Measurements from ENCODE around the gene DSCAML1. TPM values are rescaled to one million over a fixed set of nuclear protein-coding genes. Genes with fewer than 3 reads are reported as not detected.

DSCAML1 gene
- total RNA-seq, 2 experiments from 2014 or later, result not detected

DNA sequence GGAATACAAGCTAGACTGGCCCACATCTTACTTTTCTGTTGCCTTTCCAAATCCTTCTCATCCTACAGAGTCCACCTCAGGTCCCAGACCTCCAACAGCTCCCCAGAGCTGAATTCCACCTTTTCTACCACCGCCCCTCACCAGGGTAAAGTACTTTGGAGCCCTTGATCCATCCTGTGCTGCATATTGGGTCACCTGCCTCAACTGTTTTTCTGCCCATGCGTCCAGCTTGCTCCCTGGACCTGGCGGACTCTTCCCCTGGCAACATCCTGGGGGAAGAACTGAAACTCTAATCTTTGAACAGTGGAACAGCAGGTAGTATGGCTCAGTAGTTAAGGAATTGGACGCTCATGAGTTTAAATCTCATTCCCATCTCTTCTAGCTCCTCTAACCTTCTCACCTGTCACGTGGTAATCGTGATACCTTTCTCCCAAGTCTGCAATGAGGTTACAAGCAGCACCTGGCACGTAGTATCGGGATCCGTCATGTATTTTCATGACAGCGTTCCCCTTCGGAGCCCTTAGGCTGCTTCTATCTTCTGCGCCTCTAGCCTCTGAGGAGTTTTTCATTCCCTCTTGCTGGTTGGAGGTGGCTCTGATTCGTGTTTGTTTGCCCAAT, 371.2 kb downstream of the DSCAML1 start:
- Histone ChIP-seq H3K4me3 (ENCODE audit: low read depth, low read length, poor library complexity, severe bottlenecking) (no peak overlapping the region), H3K9me2 (ENCODE audit: insufficient read depth, low read length) (no peaks in the 10 kb centered on the region), H3K9me3 (ENCODE audit: low read length) (no peaks in the 10 kb centered on the region), H4K20me1 (ENCODE audit: insufficient read depth, low read length) (no peaks in the 10 kb centered on the region), H3K36me3 (ENCODE audit: insufficient read depth, low read length) (no peaks in the 10 kb centered on the region), H3K27ac (ENCODE audit: low read depth, low read length, poor library complexity, severe bottlenecking) (no peak overlapping the region), H3K79me2 (ENCODE audit: insufficient read depth, low read depth, low read length) (no peaks in the 10 kb centered on the region), H3K4me2 (ENCODE audit: low read length) (no peak overlapping the region), H3K4me1 (ENCODE audit: insufficient read depth, low read length, poor library complexity, severe bottlenecking) (no peaks in the 10 kb centered on the region), H2AFZ (ENCODE audit: low read length) (no peak overlapping the region)
- DNase-seq (ENCODE audit: low spot score), result no peak
- ChIA-PET POLR2A (interaction anchor here (1.3 kb wide), 1 partner anchor 34 kb away, joined by 3 read pairs; no protein-coding TSS in a partner anchor), CTCF (ENCODE audit: unreplicated experiment) (interaction anchor here (0.6 to 1.1 kb wide), 3 partner anchors 89 to 391 kb away, joined by 3 to 5 read pairs (median 3); no protein-coding TSS in a partner anchor)
- no TSS peak for BruUV-seq (replicated peaks)
- intact Hi-C loops (cut with micrococcal nuclease; ENCODE audit: unreplicated experiment), result loop anchor here (1.0 to 2.0 kb wide), 2 partner anchors 169 to 392 kb away; no protein-coding TSS in a partner anchor
- TF ChIP-seq, protein P1, sequence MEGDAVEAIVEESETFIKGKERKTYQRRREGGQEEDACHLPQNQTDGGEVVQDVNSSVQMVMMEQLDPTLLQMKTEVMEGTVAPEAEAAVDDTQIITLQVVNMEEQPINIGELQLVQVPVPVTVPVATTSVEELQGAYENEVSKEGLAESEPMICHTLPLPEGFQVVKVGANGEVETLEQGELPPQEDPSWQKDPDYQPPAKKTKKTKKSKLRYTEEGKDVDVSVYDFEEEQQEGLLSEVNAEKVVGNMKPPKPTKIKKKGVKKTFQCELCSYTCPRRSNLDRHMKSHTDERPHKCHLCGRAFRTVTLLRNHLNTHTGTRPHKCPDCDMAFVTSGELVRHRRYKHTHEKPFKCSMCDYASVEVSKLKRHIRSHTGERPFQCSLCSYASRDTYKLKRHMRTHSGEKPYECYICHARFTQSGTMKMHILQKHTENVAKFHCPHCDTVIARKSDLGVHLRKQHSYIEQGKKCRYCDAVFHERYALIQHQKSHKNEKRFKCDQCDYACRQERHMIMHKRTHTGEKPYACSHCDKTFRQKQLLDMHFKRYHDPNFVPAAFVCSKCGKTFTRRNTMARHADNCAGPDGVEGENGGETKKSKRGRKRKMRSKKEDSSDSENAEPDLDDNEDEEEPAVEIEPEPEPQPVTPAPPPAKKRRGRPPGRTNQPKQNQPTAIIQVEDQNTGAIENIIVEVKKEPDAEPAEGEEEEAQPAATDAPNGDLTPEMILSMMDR (conservative IDR thresholded peaks at IDR 0.05; ENCODE audit: low read length), result no peak
- no peak for TF ChIP-seq EZH2phosphoT487 (IDR thresholded peaks at IDR 0.05; ENCODE audit: borderline replicate concordance, low read depth, low read length)

DNA sequence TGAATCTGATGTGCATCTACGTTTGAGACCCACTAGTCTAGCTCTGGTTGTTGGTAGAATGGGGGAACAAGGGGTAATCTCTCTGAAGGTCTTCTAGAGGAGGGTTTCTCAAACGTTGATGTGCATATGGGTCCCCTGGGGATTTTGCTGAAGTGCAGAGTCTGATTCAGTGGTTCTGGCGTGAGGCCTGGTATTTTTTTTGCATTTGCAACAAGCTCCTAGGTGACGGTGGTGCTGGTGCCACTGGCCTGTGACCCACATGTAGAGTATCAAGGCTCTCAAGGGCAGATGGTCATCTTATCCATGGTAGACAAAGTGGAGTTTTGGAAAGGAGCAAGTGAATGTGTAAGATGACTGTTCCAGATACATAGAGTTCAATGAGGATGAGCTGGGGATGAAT, 372.2 kb downstream of the DSCAML1 start:
- DNase-seq (ENCODE audit: low spot score), result no peak
- no peaks in the 10 kb centered on the region for H4K20me1 ChIP-seq (ENCODE audit: insufficient read depth, low read length)
- POLR2A ChIA-PET, result interaction anchor here (0.6 to 1.3 kb wide), 2 partner anchors 35 to 154 kb away, joined by 3 read pairs; no protein-coding TSS in a partner anchor
- no peaks in the 10 kb centered on the region for H3K9me3 ChIP-seq (ENCODE audit: low read length)
- CTCF ChIA-PET (ENCODE audit: unreplicated experiment), result no interaction called here
- H3K4me1 ChIP-seq (ENCODE audit: insufficient read depth, low read length, poor library complexity, severe bottlenecking), result no peaks in the 10 kb centered on the region
- H3K79me2 ChIP-seq (ENCODE audit: insufficient read depth, low read depth, low read length), result no peaks in the 10 kb centered on the region
- intact Hi-C loops (cut with micrococcal nuclease; ENCODE audit: unreplicated experiment), result no loop called here
- no peak overlapping the region for H3K4me2 ChIP-seq (ENCODE audit: low read length)
- no peak overlapping the region for H2AFZ ChIP-seq (ENCODE audit: low read length)
- H3K4me3 ChIP-seq (ENCODE audit: low read depth, low read length, poor library complexity, severe bottlenecking), result no peak overlapping the region
- no peaks in the 10 kb centered on the region for H3K36me3 ChIP-seq (ENCODE audit: insufficient read depth, low read length)
- no peaks in the 10 kb centered on the region for H3K9me2 ChIP-seq (ENCODE audit: insufficient read depth, low read length)
- BruUV-seq (replicated peaks), result no TSS peak
- no peak overlapping the region for H3K27ac ChIP-seq (ENCODE audit: low read depth, low read length, poor library complexity, severe bottlenecking)
- no peak for TF ChIP-seq EZH2phosphoT487 (IDR thresholded peaks at IDR 0.05; ENCODE audit: borderline replicate concordance, low read depth, low read length)

DNA sequence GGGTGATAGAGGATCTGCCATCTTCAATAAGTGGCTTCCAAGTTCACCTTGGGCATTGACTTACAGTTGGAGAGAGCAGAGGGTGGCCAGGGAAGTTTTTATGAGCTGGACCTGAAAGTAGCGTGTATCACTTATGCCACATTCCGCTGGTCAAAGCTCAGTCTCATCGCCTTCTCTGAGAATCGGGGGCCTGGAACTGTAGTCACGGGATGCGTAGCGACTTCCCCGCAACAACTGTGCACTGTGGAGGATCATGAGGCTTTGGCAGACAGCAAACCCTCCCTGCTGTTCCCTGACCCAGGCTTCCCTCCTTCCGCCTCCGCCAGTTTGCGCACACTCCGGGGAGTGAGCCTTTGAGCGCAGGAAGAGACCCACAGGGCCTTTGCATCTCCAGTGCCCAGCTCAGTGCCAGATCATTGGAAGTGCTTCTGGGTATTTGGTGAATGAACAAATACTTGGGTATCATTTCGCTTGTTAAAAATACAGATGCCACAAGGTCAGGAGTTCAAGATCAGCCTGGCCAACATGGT, 373.9 kb downstream of the DSCAML1 start:
- Histone ChIP-seq H4K20me1 (ENCODE audit: insufficient read depth, low read length) (no peaks in the 10 kb centered on the region), H3K4me2 (ENCODE audit: low read length) (no peak overlapping the region), H3K79me2 (ENCODE audit: insufficient read depth, low read depth, low read length) (no peaks in the 10 kb centered on the region), H3K27ac (ENCODE audit: low read depth, low read length, poor library complexity, severe bottlenecking) (no peak overlapping the region), H3K9me2 (ENCODE audit: insufficient read depth, low read length) (no peaks in the 10 kb centered on the region), H3K4me3 (ENCODE audit: low read depth, low read length, poor library complexity, severe bottlenecking) (no peak overlapping the region), H3K36me3 (ENCODE audit: insufficient read depth, low read length) (no peaks in the 10 kb centered on the region), H3K4me1 (ENCODE audit: insufficient read depth, low read length, poor library complexity, severe bottlenecking) (no peaks in the 10 kb centered on the region), H3K9me3 (ENCODE audit: low read length) (no peaks in the 10 kb centered on the region), H2AFZ (ENCODE audit: low read length) (no peak overlapping the region)
- intact Hi-C loops (cut with micrococcal nuclease; ENCODE audit: unreplicated experiment), result no loop called here
- TF ChIP-seq EZH2phosphoT487 (IDR thresholded peaks at IDR 0.05; ENCODE audit: borderline replicate concordance, low read depth, low read length), result no peak
- TF ChIP-seq, protein P1 (conservative IDR thresholded peaks at IDR 0.05; ENCODE audit: low read length), result no peak
- POLR2A ChIA-PET, result no interaction called here
- no peak for DNase-seq (ENCODE audit: low spot score)
- CTCF ChIA-PET (ENCODE audit: unreplicated experiment), result no interaction called here
- BruUV-seq (replicated peaks), result no TSS peak

Data from OCI-LY7 (cell line).